ENCODE results near the gene PALD1.

DNA sequence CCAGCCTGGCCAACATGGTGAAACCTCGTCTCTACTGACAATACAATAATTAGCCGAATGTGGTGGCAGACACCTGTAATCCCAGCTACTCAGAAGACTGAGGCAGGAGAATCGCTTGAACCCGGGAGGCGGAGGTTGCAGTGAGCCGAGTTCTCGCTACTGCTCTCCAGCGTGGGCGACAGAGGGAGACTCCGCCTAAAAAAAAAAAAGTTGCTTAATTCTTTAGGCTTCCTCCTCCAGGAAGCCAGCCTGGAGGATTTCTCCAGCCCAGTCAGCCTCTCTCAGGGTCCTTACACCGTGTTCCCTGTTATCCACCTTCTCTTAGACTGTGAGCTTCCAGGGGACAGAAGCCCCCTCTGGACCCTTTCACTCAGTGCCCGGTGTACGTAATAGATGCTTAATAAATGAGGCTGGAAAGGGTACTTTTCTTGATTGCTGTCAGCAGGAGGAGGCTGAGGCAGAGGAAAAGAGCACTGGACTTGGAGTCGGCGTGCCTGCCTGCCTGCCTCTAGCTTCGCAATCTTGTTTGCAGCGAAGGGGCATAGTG lies 20.7 kb upstream of the PALD1 start:
- TF ChIP-seq, protein P1, sequence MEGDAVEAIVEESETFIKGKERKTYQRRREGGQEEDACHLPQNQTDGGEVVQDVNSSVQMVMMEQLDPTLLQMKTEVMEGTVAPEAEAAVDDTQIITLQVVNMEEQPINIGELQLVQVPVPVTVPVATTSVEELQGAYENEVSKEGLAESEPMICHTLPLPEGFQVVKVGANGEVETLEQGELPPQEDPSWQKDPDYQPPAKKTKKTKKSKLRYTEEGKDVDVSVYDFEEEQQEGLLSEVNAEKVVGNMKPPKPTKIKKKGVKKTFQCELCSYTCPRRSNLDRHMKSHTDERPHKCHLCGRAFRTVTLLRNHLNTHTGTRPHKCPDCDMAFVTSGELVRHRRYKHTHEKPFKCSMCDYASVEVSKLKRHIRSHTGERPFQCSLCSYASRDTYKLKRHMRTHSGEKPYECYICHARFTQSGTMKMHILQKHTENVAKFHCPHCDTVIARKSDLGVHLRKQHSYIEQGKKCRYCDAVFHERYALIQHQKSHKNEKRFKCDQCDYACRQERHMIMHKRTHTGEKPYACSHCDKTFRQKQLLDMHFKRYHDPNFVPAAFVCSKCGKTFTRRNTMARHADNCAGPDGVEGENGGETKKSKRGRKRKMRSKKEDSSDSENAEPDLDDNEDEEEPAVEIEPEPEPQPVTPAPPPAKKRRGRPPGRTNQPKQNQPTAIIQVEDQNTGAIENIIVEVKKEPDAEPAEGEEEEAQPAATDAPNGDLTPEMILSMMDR (IDR thresholded peaks at IDR 0.05) = no peak
- TF ChIP-seq FOXM1 (IDR thresholded peaks at IDR 0.05; ENCODE audit: low read depth) (no peak), POLR2AphosphoS5 (IDR thresholded peaks at IDR 0.05; ENCODE audit: low read depth, low read length) (no peak), MAX (IDR thresholded peaks at IDR 0.05; ENCODE audit: low read depth) (no peak), TCF12 (IDR thresholded peaks at IDR 0.05) (no peak), TEAD4 (IDR thresholded peaks at IDR 0.05; ENCODE audit: borderline replicate concordance, insufficient read depth) (no peak)
- TF ChIP-seq, protein P2, sequence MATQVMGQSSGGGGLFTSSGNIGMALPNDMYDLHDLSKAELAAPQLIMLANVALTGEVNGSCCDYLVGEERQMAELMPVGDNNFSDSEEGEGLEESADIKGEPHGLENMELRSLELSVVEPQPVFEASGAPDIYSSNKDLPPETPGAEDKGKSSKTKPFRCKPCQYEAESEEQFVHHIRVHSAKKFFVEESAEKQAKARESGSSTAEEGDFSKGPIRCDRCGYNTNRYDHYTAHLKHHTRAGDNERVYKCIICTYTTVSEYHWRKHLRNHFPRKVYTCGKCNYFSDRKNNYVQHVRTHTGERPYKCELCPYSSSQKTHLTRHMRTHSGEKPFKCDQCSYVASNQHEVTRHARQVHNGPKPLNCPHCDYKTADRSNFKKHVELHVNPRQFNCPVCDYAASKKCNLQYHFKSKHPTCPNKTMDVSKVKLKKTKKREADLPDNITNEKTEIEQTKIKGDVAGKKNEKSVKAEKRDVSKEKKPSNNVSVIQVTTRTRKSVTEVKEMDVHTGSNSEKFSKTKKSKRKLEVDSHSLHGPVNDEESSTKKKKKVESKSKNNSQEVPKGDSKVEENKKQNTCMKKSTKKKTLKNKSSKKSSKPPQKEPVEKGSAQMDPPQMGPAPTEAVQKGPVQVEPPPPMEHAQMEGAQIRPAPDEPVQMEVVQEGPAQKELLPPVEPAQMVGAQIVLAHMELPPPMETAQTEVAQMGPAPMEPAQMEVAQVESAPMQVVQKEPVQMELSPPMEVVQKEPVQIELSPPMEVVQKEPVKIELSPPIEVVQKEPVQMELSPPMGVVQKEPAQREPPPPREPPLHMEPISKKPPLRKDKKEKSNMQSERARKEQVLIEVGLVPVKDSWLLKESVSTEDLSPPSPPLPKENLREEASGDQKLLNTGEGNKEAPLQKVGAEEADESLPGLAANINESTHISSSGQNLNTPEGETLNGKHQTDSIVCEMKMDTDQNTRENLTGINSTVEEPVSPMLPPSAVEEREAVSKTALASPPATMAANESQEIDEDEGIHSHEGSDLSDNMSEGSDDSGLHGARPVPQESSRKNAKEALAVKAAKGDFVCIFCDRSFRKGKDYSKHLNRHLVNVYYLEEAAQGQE (IDR thresholded peaks at IDR 0.05; ENCODE audit: low read depth, low read length) = no peak

All from SK-N-SH (cell line).